GM12874 (cell line): ENCODE results near the gene IFT20.

Source experiments
- TF ChIP-seq, protein P1 (sequence below): IDR thresholded peaks from 2 replicates; pipeline ENCODE4 v1.5.1; 2011; ENCODE audit warnings: low read depth, mild to moderate bottlenecking, control low read depth, low read length, moderate library complexity; ENCODE audit not compliant: insufficient read depth

Gene IFT20

DNA sequence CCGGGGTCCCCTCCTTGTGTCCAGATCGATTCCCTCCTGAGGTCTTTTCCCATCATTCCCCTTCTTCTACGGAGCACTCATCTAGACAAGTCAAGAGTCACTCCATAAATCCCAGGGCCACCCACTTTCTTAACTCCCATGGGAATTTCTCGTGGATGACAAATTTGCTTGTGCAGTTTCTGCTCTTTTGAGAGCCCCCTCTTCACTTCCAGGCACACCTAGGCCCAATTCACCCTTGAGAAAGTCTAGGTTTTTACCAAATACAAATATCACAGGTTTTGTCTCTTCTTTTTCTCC, 22.6 kb upstream of the IFT20 start:
- TF ChIP-seq, protein P1, sequence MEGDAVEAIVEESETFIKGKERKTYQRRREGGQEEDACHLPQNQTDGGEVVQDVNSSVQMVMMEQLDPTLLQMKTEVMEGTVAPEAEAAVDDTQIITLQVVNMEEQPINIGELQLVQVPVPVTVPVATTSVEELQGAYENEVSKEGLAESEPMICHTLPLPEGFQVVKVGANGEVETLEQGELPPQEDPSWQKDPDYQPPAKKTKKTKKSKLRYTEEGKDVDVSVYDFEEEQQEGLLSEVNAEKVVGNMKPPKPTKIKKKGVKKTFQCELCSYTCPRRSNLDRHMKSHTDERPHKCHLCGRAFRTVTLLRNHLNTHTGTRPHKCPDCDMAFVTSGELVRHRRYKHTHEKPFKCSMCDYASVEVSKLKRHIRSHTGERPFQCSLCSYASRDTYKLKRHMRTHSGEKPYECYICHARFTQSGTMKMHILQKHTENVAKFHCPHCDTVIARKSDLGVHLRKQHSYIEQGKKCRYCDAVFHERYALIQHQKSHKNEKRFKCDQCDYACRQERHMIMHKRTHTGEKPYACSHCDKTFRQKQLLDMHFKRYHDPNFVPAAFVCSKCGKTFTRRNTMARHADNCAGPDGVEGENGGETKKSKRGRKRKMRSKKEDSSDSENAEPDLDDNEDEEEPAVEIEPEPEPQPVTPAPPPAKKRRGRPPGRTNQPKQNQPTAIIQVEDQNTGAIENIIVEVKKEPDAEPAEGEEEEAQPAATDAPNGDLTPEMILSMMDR = no peak

DNA sequence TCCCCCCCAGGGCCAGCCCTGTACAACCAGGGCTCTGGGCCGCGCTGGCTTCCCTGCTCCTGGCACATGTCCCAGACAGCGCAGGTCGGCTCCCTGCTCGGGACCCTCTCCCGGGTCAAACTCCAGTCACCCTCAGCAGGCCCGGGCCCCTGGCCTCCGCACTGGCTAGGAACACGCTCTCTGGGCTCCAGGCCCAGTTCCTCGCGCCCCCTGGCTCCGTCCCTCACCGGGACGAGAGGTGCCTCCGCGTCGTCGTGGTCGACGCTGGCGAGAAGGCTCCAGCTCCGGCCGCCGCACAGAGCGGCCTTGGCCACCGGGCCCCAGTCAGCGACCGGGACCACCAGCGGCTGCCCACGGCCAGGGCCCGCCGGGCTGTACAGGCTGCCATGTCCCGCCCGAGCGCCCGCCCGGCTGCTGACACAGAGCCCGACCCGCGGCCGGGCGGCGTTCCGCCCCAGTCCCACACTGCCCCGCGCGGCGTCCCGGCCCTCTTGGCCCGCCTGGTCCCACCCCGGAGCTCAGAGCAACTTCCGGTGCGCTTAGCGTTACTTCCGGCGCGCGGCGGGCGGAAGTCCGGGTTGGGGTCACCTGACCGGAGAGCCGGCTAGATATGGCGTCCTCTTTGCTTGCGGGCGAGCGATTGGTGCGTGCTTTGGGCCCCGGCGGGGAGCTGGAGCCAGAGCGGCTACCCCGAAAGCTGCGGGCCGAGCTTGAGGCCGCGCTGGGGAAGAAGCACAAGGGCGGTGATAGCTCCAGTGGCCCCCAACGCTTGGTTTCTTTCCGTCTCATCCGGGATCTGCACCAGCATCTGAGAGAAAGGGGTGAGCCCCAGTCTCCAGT, 22.0 kb upstream of the IFT20 start, which contains the start of gene POLDIP2:
Gene POLDIP2 (minus strand): TSS at position 467 of the 840 bp plus-strand sequence. CDS start 79 bp downstream, at position 388.
- TF ChIP-seq, protein P1 = no peak

DNA sequence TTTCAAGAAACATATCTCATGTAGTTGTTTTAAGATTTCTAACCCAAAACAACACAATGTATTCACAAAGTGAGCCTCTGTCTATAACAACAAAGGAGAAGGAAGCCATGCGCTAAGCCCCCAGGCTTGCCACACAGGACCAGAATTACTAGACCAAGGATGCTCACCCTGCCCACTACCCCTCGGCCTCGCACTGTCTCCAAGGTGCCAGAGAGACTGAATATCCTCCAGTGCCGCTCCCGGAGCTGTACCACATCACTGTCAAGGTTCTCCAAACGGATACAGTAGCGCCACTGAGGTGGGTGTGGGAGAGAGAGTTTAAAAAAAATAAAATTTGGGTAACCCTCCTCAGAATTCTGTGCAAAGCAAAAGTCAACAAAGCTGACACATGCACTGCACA, 15.0 kb upstream of the IFT20 start:
- TF ChIP-seq, protein P1 = no peak

DNA sequence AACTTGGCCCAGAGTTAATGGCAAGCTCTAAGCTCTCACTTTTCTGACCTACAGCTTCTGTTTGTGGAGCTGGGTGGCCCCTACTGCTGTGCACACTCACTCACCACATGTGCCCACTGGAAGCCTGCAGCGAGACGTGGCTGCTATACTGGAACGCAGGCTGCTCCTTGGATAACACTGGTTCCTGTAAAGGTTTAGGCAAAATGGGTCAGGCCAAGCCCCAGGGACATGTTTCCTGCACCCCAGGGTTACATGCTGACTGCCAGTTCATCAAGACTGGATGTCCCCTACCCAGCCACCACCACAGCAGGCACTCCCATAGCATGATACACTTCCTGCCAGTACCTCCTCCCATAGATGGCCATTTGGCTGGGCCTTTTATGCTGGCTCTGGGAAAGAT, 13.7 kb upstream of the IFT20 start:
- TF ChIP-seq, protein P1 = no peak

DNA sequence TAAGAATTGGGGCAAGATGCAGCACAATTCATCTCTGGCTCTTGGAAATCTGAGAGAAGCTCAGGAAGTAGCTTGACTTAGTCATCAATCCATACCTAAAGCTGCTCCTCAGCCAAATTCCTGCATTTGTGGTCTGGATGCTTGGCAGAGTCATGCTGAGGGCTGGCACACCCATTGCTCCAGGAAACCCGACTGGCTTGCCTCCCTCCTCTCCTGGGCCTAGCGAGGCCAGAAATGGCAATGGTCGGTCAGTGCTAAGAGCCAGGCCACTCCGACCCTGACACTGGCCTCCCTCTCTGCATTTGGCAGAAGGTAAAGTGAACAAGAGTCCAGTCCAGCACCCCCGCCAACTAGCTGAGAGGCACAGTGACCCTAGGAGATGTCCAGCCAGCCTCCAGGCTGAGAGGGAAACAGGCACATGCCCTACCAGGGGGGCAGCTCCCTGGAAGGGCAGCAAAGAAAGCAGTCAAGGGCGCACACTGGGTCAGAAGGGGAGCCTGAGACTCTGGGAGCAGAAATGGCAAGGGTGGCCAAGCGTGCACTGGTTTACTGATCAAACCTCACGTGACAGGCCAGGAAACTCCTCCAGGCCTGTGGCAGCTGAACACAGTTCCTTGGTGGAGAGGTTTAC, 12.1 kb upstream of the IFT20 start:
- TF ChIP-seq, protein P1 = no peak

DNA sequence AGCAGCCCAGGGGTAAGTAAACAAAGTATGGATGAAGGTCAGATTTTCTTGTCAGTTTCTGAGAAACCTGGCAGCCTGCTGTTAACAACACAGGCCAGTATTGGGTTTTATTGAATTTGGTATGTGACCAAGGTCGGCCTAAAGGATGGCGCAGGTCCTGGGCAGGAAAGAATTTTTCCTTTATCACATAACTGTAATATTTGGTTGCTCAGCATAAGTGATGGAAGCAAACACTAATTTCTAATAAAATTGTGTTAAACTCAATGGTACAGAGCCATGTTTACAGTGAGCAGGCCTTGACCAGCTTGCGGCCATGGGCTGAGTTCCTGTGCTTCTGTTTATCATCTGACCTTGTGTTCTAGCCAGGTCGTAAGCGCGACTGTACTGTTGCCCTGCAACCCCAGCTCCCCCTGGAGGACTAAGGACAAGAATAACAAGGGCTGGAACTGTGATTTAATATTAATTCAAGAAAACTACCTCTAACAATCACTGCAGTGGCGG, 11.5 kb upstream of the IFT20 start:
- TF ChIP-seq, protein P1 = no peak

DNA sequence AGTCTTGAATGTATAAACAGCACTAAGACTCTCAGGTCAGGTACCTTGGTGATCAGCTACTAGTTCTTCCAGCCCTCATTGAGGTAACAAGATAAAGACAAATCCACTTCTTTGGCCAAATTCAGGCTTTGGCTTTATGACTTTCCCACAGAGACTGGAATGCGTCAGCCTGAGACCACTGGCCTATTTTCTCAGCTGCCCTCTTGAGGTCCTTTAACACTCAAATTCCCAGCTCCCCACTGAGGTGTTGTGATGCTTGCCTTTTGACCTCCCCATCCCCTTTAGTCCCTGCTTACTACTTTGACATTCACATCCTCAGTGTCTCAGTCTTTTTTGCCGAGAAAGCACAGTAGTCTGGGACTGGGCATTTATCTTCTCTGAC, 10.9 kb upstream of the IFT20 start:
- TF ChIP-seq, protein P1 = no peak
